Psoas muscle (tissue), 8 donors: ENCODE data around the gene AMZ1. TPM values are rescaled to one million over a fixed set of nuclear protein-coding genes. Genes with fewer than 3 reads are reported as not detected.
A peak's percentile ranks its signal among the peaks of the same experiment; 100 is the strongest.
"Not testable (repeated sequence)": the region's sequence is repeated elsewhere in the genome, so short reads cannot be mapped to it uniquely, and the experiment has no call there.

Experiments
- ATAC-seq, 4 donors: fragments of 200-7000 bp; cut with Tn5 transposase; one replicate each; pipeline ENCODE4 v1.9.1; 2020; ENCODE audit warnings: moderate library complexity in 3 of 4, mild to moderate bottlenecking in 2 of 4
- DNase-seq, 2 donors: peaks; one replicate each; pipeline ENCODE4 v3.0.0-alpha.2; 2020
- H3K27ac ChIP-seq: fragments of 200-600 bp; one replicate; pipeline ENCODE4 v1.8.0; 2022
- H3K27me3 ChIP-seq, 3 donors: fragments of 200-600 bp in 1 of 3; one replicate each; pipeline versions ENCODE4 v1.6.1 to v1.8.0; 2013 to 2022; ENCODE audit warnings: low read length in 2 of 3, mild to moderate bottlenecking in 2 of 3, moderate library complexity in 1 of 3; ENCODE audit not compliant: insufficient read depth in 3 of 3
- H3K36me3 ChIP-seq, 2 donors: fragments of 200-600 bp in 1 of 2; one replicate each; pipeline versions ENCODE4 v1.6.1 to v1.8.0; 2013 to 2022; ENCODE audit warnings: low read depth in 1 of 2, mild to moderate bottlenecking in 1 of 2, moderate library complexity in 1 of 2; ENCODE audit not compliant: insufficient read depth in 1 of 2
- H3K4me1 ChIP-seq: fragments of 200-600 bp; one replicate; pipeline ENCODE4 v1.8.0; 2022
- H3K4me3 ChIP-seq: fragments of 200-600 bp; one replicate; pipeline ENCODE4 v1.8.0; 2022; ENCODE audit warnings: mild to moderate bottlenecking
- H3K9me3 ChIP-seq: fragments of 200-600 bp; one replicate; pipeline ENCODE4 v1.8.0; 2022
- CTCF ChIP-seq: fragments of 200-600 bp; IDR thresholded peaks from one replicate; pipeline ENCODE4 v1.8.0; 2022; ENCODE audit warnings: antibody characterized with exemption
- whole genome bisulfite sequencing, 3 donors: extraction: QIAGEN DNeasy Blood & Tissue Kit; methylation state at CpG; one replicate each; pipeline versions ENCODE4 v1.1.6 to v1.1.7; 2013; 5-methylcytosine and 5-hydroxymethylcytosine counted together
- intact Hi-C, 2 donors: fragments of 100-400 bp; cut with DNase I; formaldehyde crosslinking; loops; one replicate each; pipeline versions ENCODE4 v1.11.0 to v1.14.2; 2022
- polyA plus RNA-seq, 3 donors: library from polyadenylated mRNA; stranded (reverse); fragments of 200-250 nt; gene quantifications; one replicate each; pipeline ENCODE4 v1.2.3, GENCODE V29; 2013
- total RNA-seq, 4 donors: library from RNA; stranded (reverse); fragmentation: NEBNext Ultra II Directional in 2 of 4; extraction: Animal tissue kit (Norgen Biotek cat#: 25700) in 2 of 4; gene quantifications; one replicate each; pipeline versions ENCODE4 v1.2.1 to v1.2.4, GENCODE V29; 2021 to 2023
- donor health status: healthy with polysubstance abuse.
- donor health status: DM: no; HTN: no; CAD: no; lungs with moderate emphysema.
- donor health status: Bipolar disorder and iron deficiency.
- donor health status: healthy.
- donor health status: DM: yes; HTN: yes; CAD: no.
- donor health status: DM: no; HTN: no; CAD: no.
- donor health status: DM: no; HTN: no; CAD: no.
- donor health status: DM: yes; HTN: yes; CAD: no.

AMZ1 gene
- total and polyA plus RNA-seq, 7 donors, result 0.03 TPM; not detected in 6

- Histone ChIP-seq H3K4me1 (peaks cover 25% of the 10 kb centered on the region), H3K27ac (no peak overlapping the region), H3K27me3 (no peaks in the 10 kb centered on the region), H3K9me3 (no peaks in the 10 kb centered on the region), H3K4me3 (no peak overlapping the region), H3K36me3 (peaks cover 0 to 4% of the 10 kb centered on the region in 2 donors)
- TF ChIP-seq CTCF, result no peak
- DNase-seq (peak in 1 of 2 donors; percentile 7), ATAC-seq (no peak)
- 90 to 94% (median 93%) methylated on average over 16 of the region's 16 CpGs for WGBS, 3 donors
- intact Hi-C loops, result no loop called here
These were observed 32.0 kb downstream of the AMZ1 start for GRCh38 chr7:2720024-2720423.

- TF ChIP-seq CTCF, result no peak
- intact Hi-C loops, result no loop called here
- H3K36me3 ChIP-seq, result peaks cover 0 to 12% of the 10 kb centered on the region in 2 donors
- ATAC-seq, result no peak
- no peak overlapping the region for H3K27ac ChIP-seq
- H3K4me3 ChIP-seq, result no peak overlapping the region
- 93 to 96% (median 94%) methylated on average over 19 of the region's 19 CpGs for WGBS, 3 donors
- peak in 1 of 2 donors; percentile 28 for DNase-seq
- peaks cover 13% of the 10 kb centered on the region for H3K4me1 ChIP-seq
- H3K9me3 ChIP-seq, result no peaks in the 10 kb centered on the region
- no peaks in the 10 kb centered on the region for H3K27me3 ChIP-seq
These were observed 33.8 kb downstream of the AMZ1 start for GRCh38 chr7:2721842-2722241.

- Histone ChIP-seq H3K4me1 (peaks cover 6% of the 10 kb centered on the region), H3K36me3 (peaks cover 0 to 12% of the 10 kb centered on the region in 2 donors), H3K27ac (no peak overlapping the region), H3K9me3 (no peaks in the 10 kb centered on the region), H3K27me3 (no peaks in the 10 kb centered on the region), H3K4me3 (no peak overlapping the region)
- intact Hi-C loops, result no loop called here
- ATAC-seq, result no peak
- 94 to 97% (median 96%) methylated on average over 4 of the region's 4 CpGs for WGBS, 3 donors
- TF ChIP-seq CTCF, result no peak
- DNase-seq, result peak; percentile 0 to 14
These were observed 34.6 kb downstream of the AMZ1 start for GRCh38 chr7:2722591-2722990.

GRCh38 chr7:2723138-2723850 lies 35.3 kb downstream of the AMZ1 start:
- ATAC-seq (peak in 2 of 4 donors; percentile 25 to 47), DNase-seq (peak; percentile 10 to 35)
- H3K27ac ChIP-seq, result no peak overlapping the region
- no peak for TF ChIP-seq CTCF
- peaks cover 0 to 12% of the 10 kb centered on the region in 2 donors for H3K36me3 ChIP-seq
- H3K27me3 ChIP-seq, result no peaks in the 10 kb centered on the region
- no peak overlapping the region for H3K4me3 ChIP-seq
- no peaks in the 10 kb centered on the region for H3K9me3 ChIP-seq
- H3K4me1 ChIP-seq, result no peaks in the 10 kb centered on the region
- intact Hi-C loops, result no loop called here
- 74 to 78% (median 75%) methylated on average over 23 of the region's 23 CpGs for WGBS, 3 donors

GRCh38 chr7:2724036-2724435 lies 36.0 kb downstream of the AMZ1 start:
- ATAC-seq, H3K9me3 ChIP-seq, H3K4me3 ChIP-seq, H3K27me3 ChIP-seq, H3K27ac ChIP-seq, intact Hi-C loops, H3K4me1 ChIP-seq: not testable (repeated sequence)
- H3K36me3 ChIP-seq, result peaks cover 0 to 12% of the 10 kb centered on the region in 2 donors
- DNase-seq, result peak; percentile 3 to 19
- 96 to 97% (median 96%) methylated on average over 14 to 15 of the region's 15 CpGs for WGBS, 3 donors
